SKM-1 treated with dmso at 0.1 percent for 144 hours (cell line): ENCODE measurements around the gene KATNIP.
A peak's percentile ranks its signal among the peaks of the same experiment; 100 is the strongest.
"Not testable (repeated sequence)": the region's sequence is repeated elsewhere in the genome, so short reads cannot be mapped to it uniquely, and the experiment has no call there.

ENCODE experiments used
- DNase-seq: peaks from one replicate; lab custom pipeline; 2025; ENCODE audit not compliant: unreplicated experiment; lab: John Stamatoyannopoulos, UW

The KATNIP gene

DNA sequence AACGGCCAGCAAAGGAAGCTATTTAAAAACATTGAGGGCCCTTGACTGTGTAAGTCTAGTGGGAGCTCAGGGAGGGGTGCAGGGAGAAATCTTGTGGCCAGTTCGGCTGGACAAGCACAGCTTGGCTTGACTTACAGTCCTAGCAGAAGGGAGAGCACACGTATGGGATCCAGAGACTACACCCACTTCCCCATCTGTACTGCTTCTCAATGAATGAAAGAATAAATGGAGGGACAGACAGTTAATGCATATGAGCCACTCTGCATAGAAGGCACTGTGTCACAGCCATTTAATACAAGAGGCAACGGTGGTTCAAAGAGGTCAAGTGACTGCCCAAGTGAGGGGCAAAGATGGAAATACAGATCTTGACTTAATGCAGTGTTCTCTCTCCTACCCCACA is 15.7 kb upstream of the KATNIP start:
- no peak for DNase-seq

- no peak for DNase-seq
These were observed 11.4 kb upstream of the KATNIP start for GRCh38 chr16:27538528-27538927.

DNA sequence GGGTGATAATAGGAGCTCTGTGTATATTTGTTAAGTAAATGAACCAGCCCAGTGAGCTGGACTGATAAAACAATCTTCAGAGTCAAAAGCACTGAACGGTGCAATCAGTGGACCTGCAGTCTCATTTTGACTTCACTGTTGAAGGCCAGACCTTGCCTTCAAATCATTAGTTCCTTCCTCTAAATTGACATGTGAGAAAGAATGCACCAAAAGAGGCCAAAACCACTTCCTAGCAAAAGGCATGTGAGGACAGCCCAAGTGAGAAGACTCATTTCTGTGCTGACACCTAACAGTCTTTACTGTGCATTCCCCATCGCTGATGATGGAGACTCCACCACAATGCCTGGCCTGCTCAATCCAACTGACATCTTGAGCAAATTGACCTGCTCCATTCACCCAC is 10.8 kb upstream of the KATNIP start:
- DNase-seq: no peak

GRCh38 chr16:27539636-27540035 is 10.3 kb upstream of the KATNIP start:
- DNase-seq: no peak

GRCh38 chr16:27543801-27544200 is 6.1 kb upstream of the KATNIP start:
- no peak for DNase-seq

DNA sequence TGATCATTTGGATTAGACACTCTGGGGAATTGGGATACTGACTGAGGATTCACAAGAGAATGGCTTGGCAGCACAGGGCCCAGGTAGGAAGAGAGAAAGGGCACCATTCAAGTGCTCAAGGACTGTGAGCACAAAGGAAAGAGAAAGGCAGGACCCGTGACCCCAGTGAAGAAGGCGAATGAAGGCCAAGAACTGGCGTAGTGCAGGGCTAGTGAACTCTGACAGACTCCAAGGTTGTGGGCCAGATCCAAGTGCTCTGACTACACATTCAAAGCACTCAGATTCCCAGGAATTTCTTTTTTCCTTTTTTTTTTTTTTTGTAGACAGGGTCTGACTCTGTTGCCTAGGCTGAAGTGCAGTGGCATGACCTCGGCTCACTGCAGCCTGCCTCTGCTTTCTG is 5.3 kb upstream of the KATNIP start:
- DNase-seq: no peak

- DNase-seq: no peak
These were observed 2.8 kb upstream of the KATNIP start for GRCh38 chr16:27547134-27547533.

GRCh38 chr16:27547851-27548250 is 2.1 kb upstream of the KATNIP start:
- no peak for DNase-seq

- no peak for DNase-seq
These were observed 539 bp upstream of the KATNIP start for GRCh38 chr16:27549464-27549745.

- DNase-seq: no peak
These were observed 607 bp downstream of the KATNIP start for GRCh38 chr16:27550582-27550920.

- DNase-seq: no peak
These were observed 1.1 kb downstream of the KATNIP start for GRCh38 chr16:27551036-27551435.

- no peak for DNase-seq
These were observed 6.5 kb downstream of the KATNIP start for GRCh38 chr16:27556471-27556870.

DNA sequence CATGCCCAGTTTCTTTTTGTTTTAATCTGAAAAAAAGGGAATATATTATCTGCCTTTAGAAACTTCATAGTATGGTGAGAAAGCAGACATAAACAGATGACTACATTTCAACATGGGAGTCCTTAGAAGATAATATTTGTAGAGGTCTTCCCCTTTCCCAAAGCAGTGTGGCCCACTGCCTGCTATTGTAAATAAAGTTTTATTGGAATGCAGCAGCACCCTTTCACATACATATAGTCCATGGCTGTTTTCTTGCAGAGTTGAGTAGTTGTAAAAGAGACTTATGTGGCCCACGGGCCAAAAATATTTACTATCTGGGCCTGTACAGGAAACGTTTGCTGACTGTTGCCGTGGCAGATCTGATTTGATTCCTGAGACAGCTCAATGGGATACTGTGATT is 8.5 kb downstream of the KATNIP start:
- no peak for DNase-seq

DNA sequence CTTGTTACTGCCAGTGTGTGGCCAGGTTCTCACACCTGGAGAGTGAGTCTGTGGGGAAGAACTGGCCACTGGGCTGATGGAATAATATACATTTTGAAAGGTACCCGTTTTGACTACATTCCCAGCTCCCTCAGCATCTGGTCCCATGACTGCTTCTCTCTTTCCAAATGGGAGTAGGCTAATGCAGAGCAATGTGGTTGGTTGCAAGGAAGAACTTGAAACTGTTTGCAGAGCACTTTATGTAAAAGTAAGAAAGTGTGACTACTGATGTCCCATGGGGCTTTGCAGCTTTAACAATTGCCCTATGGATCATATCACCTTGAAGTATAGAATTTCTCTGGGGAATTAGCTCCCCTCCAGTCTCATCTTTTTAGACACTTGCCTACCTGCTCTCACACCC is 9.0 kb downstream of the KATNIP start:
- no peak for DNase-seq

GRCh38 chr16:27561216-27561615 is 11.3 kb downstream of the KATNIP start:
- DNase-seq: no peak

- no peak for DNase-seq
These were observed 14.3 kb downstream of the KATNIP start for GRCh38 chr16:27564224-27564623.

DNA sequence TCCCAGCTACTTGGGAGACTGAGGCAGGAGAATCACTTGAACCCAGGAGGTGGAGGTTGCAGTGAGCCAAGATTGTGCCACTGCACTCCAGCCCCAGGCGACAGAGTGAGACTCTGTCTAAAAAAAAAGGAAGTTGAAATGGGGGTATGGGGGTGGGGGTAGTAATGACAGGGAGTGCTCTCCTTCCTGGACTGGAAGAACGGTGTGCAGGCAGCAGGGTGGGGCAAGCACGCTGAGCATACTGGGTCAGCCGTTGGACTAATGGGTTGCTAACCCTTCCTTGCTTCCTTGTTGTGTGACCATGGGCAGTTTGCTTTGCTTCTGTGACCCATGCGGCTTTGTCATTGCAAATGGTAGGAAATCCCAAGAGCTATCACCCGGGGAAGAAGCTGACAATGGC is 16.5 kb downstream of the KATNIP start:
- DNase-seq: peak; percentile 84

DNA sequence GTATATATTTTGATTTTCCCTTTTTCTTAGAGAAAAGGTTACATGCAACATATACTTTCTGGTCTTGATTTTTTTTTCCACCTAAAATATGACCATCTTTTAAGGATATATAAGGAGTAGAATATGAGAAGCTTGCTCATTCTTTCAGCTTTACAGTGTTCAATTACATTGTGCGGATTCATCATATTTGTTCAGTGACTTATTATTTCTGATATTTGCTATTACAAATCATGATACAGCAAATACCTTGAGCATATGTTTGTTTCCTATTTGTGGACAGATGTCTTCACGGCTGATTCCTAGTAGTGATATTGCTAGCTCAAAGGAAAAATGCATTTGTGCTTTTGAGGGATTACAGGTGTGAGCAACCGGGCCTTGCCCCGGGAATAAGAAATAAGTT is 18.1 kb downstream of the KATNIP start:
- no peak for DNase-seq

DNA sequence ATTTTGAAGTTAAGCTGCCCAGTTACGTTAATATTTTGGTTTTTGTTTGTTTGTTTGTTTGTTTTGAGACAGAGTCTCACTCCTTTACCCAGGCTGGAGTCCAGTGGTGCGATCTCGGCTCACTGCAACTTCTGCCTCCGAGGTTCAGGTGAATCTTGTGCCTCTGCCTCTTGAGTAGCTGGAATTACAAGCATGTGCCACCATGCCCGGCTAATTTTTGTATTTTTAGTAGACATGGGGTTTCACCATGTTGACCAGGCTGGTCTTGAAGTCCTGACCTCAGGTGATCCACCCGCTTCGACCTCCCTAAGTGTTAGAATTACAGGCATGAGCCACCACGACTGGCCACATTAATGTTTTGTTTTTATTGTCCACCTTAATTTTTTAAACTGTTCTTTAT is 21.0 kb downstream of the KATNIP start:
- DNase-seq: not testable (repeated sequence)

GRCh38 chr16:27571433-27572326 is 21.7 kb downstream of the KATNIP start:
- no peak for DNase-seq

DNA sequence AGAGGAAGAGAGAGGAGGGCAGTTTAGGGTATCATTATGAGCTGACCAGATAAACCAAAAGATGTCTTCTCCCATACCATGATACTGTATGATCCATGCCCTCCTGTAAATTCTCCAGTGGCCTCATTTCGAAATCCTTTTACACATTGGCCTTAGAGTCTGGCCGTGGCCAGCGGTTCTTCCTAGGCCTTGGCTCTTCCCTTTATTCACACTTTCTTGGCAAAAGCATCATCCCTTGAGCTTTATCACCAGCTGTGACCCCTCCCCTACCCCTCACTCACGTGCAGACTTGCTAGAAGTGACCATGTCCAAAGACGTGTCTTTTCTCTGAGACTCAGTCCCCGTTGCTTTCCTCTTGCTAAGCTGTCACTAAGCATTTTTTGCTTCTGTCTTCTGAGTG is 22.8 kb downstream of the KATNIP start:
- no peak for DNase-seq

DNA sequence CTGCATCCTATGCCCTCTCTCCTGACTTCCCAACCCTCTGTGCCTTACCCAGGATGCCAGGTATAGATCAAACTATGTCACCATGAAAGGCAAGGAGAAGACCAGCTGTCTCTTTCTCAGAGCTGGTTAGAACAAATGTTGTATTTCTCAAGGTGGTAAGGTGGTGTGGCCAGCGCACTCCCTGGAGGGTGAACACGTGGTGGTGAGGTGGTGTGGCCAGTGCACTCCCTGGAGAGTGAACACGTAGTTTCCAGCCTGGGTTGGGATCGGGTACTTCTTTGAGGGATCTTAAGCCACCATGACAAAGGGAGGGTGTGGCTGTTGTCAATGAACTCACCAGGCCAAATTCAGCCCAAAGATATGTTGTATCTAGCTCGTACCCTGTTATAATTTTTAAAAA is 26.8 kb downstream of the KATNIP start:
- DNase-seq: no peak
